HG03135 (cell line): ENCODE results near the gene SDK2.

ENCODE experiments used
- ATAC-seq: cut with Tn5 transposase; IDR thresholded peaks from one replicate; pipeline ENCODE4 v1.9.1; 2021; ENCODE audit warnings: mild to moderate bottlenecking, moderate library complexity; ENCODE audit not compliant: unreplicated experiment

The SDK2 gene

GRCh38 chr17:73544333-73544732 is 99.9 kb downstream of the SDK2 start:
- no peak for ATAC-seq

- ATAC-seq: no peak
Observed at GRCh38 chr17:73542323-73542722, 101.9 kb downstream of the SDK2 start.

- ATAC-seq: no peak
Observed at GRCh38 chr17:73541561-73541981, 102.7 kb downstream of the SDK2 start.

GRCh38 chr17:73541111-73541510 is 103.1 kb downstream of the SDK2 start:
- no peak for ATAC-seq

GRCh38 chr17:73539166-73539565 is 105.1 kb downstream of the SDK2 start:
- ATAC-seq: no peak

- ATAC-seq: no peak
Observed at GRCh38 chr17:73538445-73538844, 105.8 kb downstream of the SDK2 start.

GRCh38 chr17:73536700-73537605 is 107.3 kb downstream of the SDK2 start:
- no peak for ATAC-seq

- ATAC-seq: no peak
Observed at GRCh38 chr17:73535746-73536145, 108.5 kb downstream of the SDK2 start.

- no peak for ATAC-seq
Observed at GRCh38 chr17:73534209-73534909, 109.9 kb downstream of the SDK2 start.

GRCh38 chr17:73533781-73534180 is 110.5 kb downstream of the SDK2 start:
- ATAC-seq: no peak

GRCh38 chr17:73533127-73533526 is 111.1 kb downstream of the SDK2 start:
- no peak for ATAC-seq

- no peak for ATAC-seq
Observed at GRCh38 chr17:73532421-73532901, 111.8 kb downstream of the SDK2 start.

- ATAC-seq: no peak
Observed at GRCh38 chr17:73531158-73531557, 113.1 kb downstream of the SDK2 start.

- ATAC-seq: no peak
Observed at GRCh38 chr17:73528679-73529078, 115.6 kb downstream of the SDK2 start.

GRCh38 chr17:73526952-73527351 is 117.3 kb downstream of the SDK2 start:
- ATAC-seq: no peak

- no peak for ATAC-seq
Observed at GRCh38 chr17:73524941-73525679, 119.1 kb downstream of the SDK2 start.

- ATAC-seq: no peak
Observed at GRCh38 chr17:73522696-73523095, 121.5 kb downstream of the SDK2 start.

GRCh38 chr17:73522107-73522506 is 122.1 kb downstream of the SDK2 start:
- no peak for ATAC-seq

GRCh38 chr17:73521376-73521775 is 122.9 kb downstream of the SDK2 start:
- ATAC-seq: no peak

- ATAC-seq: no peak
Observed at GRCh38 chr17:73520369-73520761, 123.9 kb downstream of the SDK2 start.

GRCh38 chr17:73519714-73520368 is 124.4 kb downstream of the SDK2 start:
- ATAC-seq: no peak
